Central memory CD8-positive, alpha-beta T cell (primary cell): Measurements from ENCODE around the gene DKK1.
A peak's percentile ranks its signal among the peaks of the same experiment; 100 is the strongest.

ENCODE experiments used
- ATAC-seq: fragments of 150-1000 bp; cut with Tn5 transposase; replicated peaks from 2 replicates; pipeline ENCODE4 v1.10.0; 2022; ENCODE audit warnings: mild to moderate bottlenecking, moderate FRiP score, moderate number of reproducible peaks; ENCODE audit not compliant: poor library complexity, severe bottlenecking; ENCODE audit errors: extremely low read depth
- DNase-seq, 2 donors: peaks; one replicate each; pipeline ENCODE4 v3.0.0; 2021; ENCODE audit warnings: low spot score in 2 of 2
- H3K27ac Mint-ChIP-seq: one replicate; pipeline ENCODE4 v1.8.0; 2022; ENCODE audit warnings: low read depth, mild to moderate bottlenecking, moderate library complexity, mixed read lengths
- H3K27me3 Mint-ChIP-seq: one replicate; pipeline ENCODE4 v1.8.0; 2022; ENCODE audit warnings: mixed read lengths
- H3K36me3 Mint-ChIP-seq: one replicate; pipeline ENCODE4 v1.8.0; 2022; ENCODE audit warnings: mild to moderate bottlenecking, moderate library complexity, mixed read lengths; ENCODE audit not compliant: insufficient read depth
- H3K4me1 Mint-ChIP-seq: one replicate; pipeline ENCODE4 v1.8.0; 2022; ENCODE audit warnings: mixed read lengths
- H3K4me3 Mint-ChIP-seq: one replicate; pipeline ENCODE4 v1.8.0; 2022; ENCODE audit warnings: mild to moderate bottlenecking, moderate library complexity, mixed read lengths
- H3K9me3 Mint-ChIP-seq: one replicate; pipeline ENCODE4 v1.8.0; 2022; ENCODE audit warnings: mixed read lengths

DKK1 gene

GRCh38 chr10:52313933-52314821 lies at the start of gene DKK1:
TSS of gene DKK1 (plus strand) at chr10:52314281. CDS start at chr10:52314435, 154 bp downstream.
- Mint-ChIP-seq H3K27me3 (peaks cover 34% of the 10 kb centered on the region), H3K36me3 (peaks cover 2% of the 10 kb centered on the region), H3K4me3 (peak within 1 kb of the TSS; percentile 38), H3K27ac (no peak within 1 kb of the TSS), H3K9me3 (peaks cover 6% of the 10 kb centered on the region), H3K4me1 (no peaks in the 10 kb centered on the region)
- no peak for ATAC-seq
- DNase-seq: no peak

- H3K9me3 Mint-ChIP-seq: peaks cover 6% of the 10 kb centered on the region
- ATAC-seq (no peak), DNase-seq (no peak)
- H3K27me3 Mint-ChIP-seq: no peaks in the 10 kb centered on the region
- H3K4me1 Mint-ChIP-seq: no peaks in the 10 kb centered on the region
- H3K4me3 Mint-ChIP-seq: no peak overlapping the region
- no peaks in the 10 kb centered on the region for H3K36me3 Mint-ChIP-seq
- H3K27ac Mint-ChIP-seq: no peak overlapping the region
Measured at GRCh38 chr10:52265131-52265926, 48.8 kb upstream of the DKK1 start.

- Mint-ChIP-seq H3K9me3 (peaks cover 6% of the 10 kb centered on the region), H3K36me3 (no peaks in the 10 kb centered on the region), H3K27ac (no peak overlapping the region), H3K4me3 (no peak overlapping the region), H3K27me3 (no peaks in the 10 kb centered on the region), H3K4me1 (no peaks in the 10 kb centered on the region)
- no peak for ATAC-seq
- no peak for DNase-seq
Measured at GRCh38 chr10:52266858-52267257, 47.2 kb upstream of the DKK1 start.

- H3K27ac Mint-ChIP-seq: no peak overlapping the region
Measured at GRCh38 chr10:52268790-52269189, 45.3 kb upstream of the DKK1 start.

GRCh38 chr10:52269233-52269632 lies 44.8 kb upstream of the DKK1 start:
- Mint-ChIP-seq H3K4me1 (no peaks in the 10 kb centered on the region), H3K36me3 (no peaks in the 10 kb centered on the region), H3K9me3 (peaks cover 9% of the 10 kb centered on the region), H3K27me3 (no peaks in the 10 kb centered on the region), H3K27ac (no peak overlapping the region), H3K4me3 (no peak overlapping the region)
- ATAC-seq (no peak), DNase-seq (no peak)

More at GRCh38 chr10:52268790-52269189, 45.3 kb upstream of the DKK1 start:
- peaks cover 6% of the 10 kb centered on the region for H3K9me3 Mint-ChIP-seq
- no peaks in the 10 kb centered on the region for H3K27me3 Mint-ChIP-seq
- ATAC-seq (no peak), DNase-seq (no peak)
- no peaks in the 10 kb centered on the region for H3K4me1 Mint-ChIP-seq
- H3K4me3 Mint-ChIP-seq: no peak overlapping the region
- no peaks in the 10 kb centered on the region for H3K36me3 Mint-ChIP-seq

GRCh38 chr10:52276163-52276562 lies 37.9 kb upstream of the DKK1 start:
- Mint-ChIP-seq H3K27me3 (no peaks in the 10 kb centered on the region), H3K36me3 (no peaks in the 10 kb centered on the region), H3K4me3 (no peak overlapping the region), H3K27ac (no peak overlapping the region), H3K9me3 (peaks cover 16% of the 10 kb centered on the region), H3K4me1 (no peaks in the 10 kb centered on the region)
- DNase-seq: no peak
- ATAC-seq: no peak

- Mint-ChIP-seq H3K9me3 (peaks cover 16% of the 10 kb centered on the region), H3K4me1 (no peaks in the 10 kb centered on the region), H3K36me3 (no peaks in the 10 kb centered on the region), H3K27me3 (no peaks in the 10 kb centered on the region), H3K27ac (no peak overlapping the region), H3K4me3 (no peak overlapping the region)
- DNase-seq: no peak
- ATAC-seq: no peak
Measured at GRCh38 chr10:52276986-52277385, 37.1 kb upstream of the DKK1 start.

GRCh38 chr10:52279546-52279945 lies 34.5 kb upstream of the DKK1 start:
- H3K27me3 Mint-ChIP-seq: no peaks in the 10 kb centered on the region
- no peaks in the 10 kb centered on the region for H3K36me3 Mint-ChIP-seq
- H3K4me1 Mint-ChIP-seq: no peaks in the 10 kb centered on the region
- no peak for ATAC-seq
- H3K4me3 Mint-ChIP-seq: no peak overlapping the region
- H3K9me3 Mint-ChIP-seq: peaks cover 18% of the 10 kb centered on the region
- no peak overlapping the region for H3K27ac Mint-ChIP-seq
- no peak for DNase-seq

- no peaks in the 10 kb centered on the region for H3K36me3 Mint-ChIP-seq
- no peak for DNase-seq
- H3K4me3 Mint-ChIP-seq: no peak overlapping the region
- H3K4me1 Mint-ChIP-seq: no peaks in the 10 kb centered on the region
- H3K27ac Mint-ChIP-seq: no peak overlapping the region
- no peaks in the 10 kb centered on the region for H3K27me3 Mint-ChIP-seq
- H3K9me3 Mint-ChIP-seq: peaks cover 17% of the 10 kb centered on the region
- ATAC-seq: no peak
Measured at GRCh38 chr10:52280051-52280450, 34.0 kb upstream of the DKK1 start.

GRCh38 chr10:52283174-52283573 lies 30.9 kb upstream of the DKK1 start:
- Mint-ChIP-seq H3K4me3 (no peak overlapping the region), H3K27me3 (no peaks in the 10 kb centered on the region), H3K27ac (no peak overlapping the region), H3K9me3 (peaks cover 12% of the 10 kb centered on the region), H3K36me3 (no peaks in the 10 kb centered on the region), H3K4me1 (no peaks in the 10 kb centered on the region)
- ATAC-seq: no peak
- no peak for DNase-seq

GRCh38 chr10:52284416-52285013 lies 29.6 kb upstream of the DKK1 start:
- Mint-ChIP-seq H3K4me1 (no peaks in the 10 kb centered on the region), H3K9me3 (peaks cover 12% of the 10 kb centered on the region), H3K27me3 (no peaks in the 10 kb centered on the region), H3K36me3 (no peaks in the 10 kb centered on the region), H3K4me3 (no peak overlapping the region), H3K27ac (no peak overlapping the region)
- DNase-seq (no peak), ATAC-seq (no peak)

GRCh38 chr10:52287866-52288265 lies 26.2 kb upstream of the DKK1 start:
- no peaks in the 10 kb centered on the region for H3K4me1 Mint-ChIP-seq
- no peak overlapping the region for H3K27ac Mint-ChIP-seq
- no peaks in the 10 kb centered on the region for H3K27me3 Mint-ChIP-seq
- no peak overlapping the region for H3K4me3 Mint-ChIP-seq
- H3K36me3 Mint-ChIP-seq: no peaks in the 10 kb centered on the region
- DNase-seq (no peak), ATAC-seq (no peak)
- peaks cover 9% of the 10 kb centered on the region for H3K9me3 Mint-ChIP-seq
